ENCODE measurements around the gene ANXA6.

ANXA6 gene

DNA sequence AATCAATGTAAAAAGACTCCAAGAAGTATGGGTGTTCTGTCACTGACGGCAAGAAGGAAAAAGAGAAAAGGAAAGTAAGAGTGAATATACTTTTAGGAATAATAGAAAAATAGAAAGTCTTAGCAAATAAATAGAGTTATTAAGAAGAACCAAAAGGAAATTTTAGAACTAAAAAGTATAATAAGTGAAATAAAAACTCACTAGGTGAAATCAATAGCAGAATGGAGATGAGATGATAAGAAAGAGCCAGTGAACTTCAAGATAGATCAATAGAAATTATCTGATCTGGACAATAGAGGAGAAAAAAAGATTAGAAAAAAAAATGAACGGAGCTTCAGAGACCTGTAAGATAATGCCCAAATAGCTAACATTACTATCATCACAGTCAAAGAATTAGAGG is 31.6 kb upstream of the ANXA6 start:
- no peak overlapping the region for H3K4me3 ChIP-seq (ENCODE audit: low read length)
- H3K4me1 ChIP-seq (ENCODE audit: low read length) = peaks cover 7% of the 10 kb centered on the region; the same call in 1 of the 2 replicates
- no peaks in the 10 kb centered on the region for H3K79me2 ChIP-seq (ENCODE audit: low read length)
- H3K9me3 ChIP-seq (ENCODE audit: insufficient read depth, low read length) = peaks cover 14% of the 10 kb centered on the region; the same call in 1 of the 2 replicates
- no peaks in the 10 kb centered on the region for H3K27me3 ChIP-seq (ENCODE audit: low read depth, low read length)
- H3K9ac ChIP-seq (ENCODE audit: low read length) = no peak overlapping the region
- no peak overlapping the region for H3K27ac ChIP-seq (ENCODE audit: low read length)
- no peak overlapping the region for H2AFZ ChIP-seq (ENCODE audit: low read depth, low read length)
- no peak overlapping the region for H3K4me2 ChIP-seq (ENCODE audit: low read length)
- H4K20me1 ChIP-seq (ENCODE audit: insufficient read depth, low read length) = no peaks in the 10 kb centered on the region
- peaks cover 60% of the 10 kb centered on the region for H3K36me3 ChIP-seq (replicated peaks; ENCODE audit: low read depth, low read length)
- TF ChIP-seq, protein P1, sequence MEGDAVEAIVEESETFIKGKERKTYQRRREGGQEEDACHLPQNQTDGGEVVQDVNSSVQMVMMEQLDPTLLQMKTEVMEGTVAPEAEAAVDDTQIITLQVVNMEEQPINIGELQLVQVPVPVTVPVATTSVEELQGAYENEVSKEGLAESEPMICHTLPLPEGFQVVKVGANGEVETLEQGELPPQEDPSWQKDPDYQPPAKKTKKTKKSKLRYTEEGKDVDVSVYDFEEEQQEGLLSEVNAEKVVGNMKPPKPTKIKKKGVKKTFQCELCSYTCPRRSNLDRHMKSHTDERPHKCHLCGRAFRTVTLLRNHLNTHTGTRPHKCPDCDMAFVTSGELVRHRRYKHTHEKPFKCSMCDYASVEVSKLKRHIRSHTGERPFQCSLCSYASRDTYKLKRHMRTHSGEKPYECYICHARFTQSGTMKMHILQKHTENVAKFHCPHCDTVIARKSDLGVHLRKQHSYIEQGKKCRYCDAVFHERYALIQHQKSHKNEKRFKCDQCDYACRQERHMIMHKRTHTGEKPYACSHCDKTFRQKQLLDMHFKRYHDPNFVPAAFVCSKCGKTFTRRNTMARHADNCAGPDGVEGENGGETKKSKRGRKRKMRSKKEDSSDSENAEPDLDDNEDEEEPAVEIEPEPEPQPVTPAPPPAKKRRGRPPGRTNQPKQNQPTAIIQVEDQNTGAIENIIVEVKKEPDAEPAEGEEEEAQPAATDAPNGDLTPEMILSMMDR (IDR thresholded peaks at IDR 0.05; ENCODE audit: low read depth, low read length) = no peak
- TF ChIP-seq EZH2phosphoT487 (IDR thresholded peaks at IDR 0.05; ENCODE audit: low read depth) = no peak

DNA sequence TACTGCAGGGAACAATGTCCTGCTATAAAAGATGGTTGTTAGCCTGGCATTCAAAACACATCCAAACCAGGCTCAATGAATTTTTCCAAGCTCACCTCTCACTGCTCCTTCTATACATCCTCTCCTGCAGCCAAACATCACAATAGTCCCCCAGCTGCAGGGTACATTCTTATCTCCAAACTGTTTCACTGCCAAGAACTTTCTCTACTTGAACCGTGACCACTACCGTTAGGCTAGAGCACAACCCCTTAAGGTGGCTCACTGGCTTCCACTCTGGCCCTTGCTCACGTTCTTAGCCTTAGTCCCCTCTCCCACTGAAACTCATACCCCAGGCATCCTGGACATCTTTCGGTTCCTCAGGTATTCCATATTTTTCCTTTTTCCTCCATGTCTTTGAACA is 29.0 kb upstream of the ANXA6 start:
- no peaks in the 10 kb centered on the region for H4K20me1 ChIP-seq (ENCODE audit: insufficient read depth, low read length)
- H3K79me2 ChIP-seq (ENCODE audit: low read length) = no peaks in the 10 kb centered on the region

DNA sequence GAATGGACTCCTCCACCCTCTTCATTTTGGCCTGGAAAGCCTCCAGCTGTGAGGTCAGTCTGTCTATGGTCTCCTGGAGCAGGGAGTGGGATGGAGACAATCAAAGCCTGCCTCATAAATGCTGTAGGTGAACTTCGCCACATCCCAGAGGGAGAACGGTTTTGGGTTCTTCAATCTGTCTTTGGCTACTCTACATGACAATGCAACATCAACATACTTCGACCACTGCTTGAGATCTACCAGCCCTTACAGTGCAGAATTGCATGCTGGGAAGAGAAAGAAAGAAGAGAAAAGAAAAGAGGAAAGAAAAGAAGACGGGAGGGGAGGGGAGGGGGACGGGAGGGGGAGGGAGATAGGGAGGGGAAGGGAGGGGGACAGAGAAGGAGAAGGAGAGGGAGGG is 28.5 kb upstream of the ANXA6 start:
- Histone ChIP-seq H3K9ac (ENCODE audit: low read length) (no peak overlapping the region), H3K4me2 (ENCODE audit: low read length) (no peak overlapping the region), H2AFZ (ENCODE audit: low read depth, low read length) (no peak overlapping the region), H3K36me3 (replicated peaks; ENCODE audit: low read depth, low read length) (peaks cover 39% of the 10 kb centered on the region), H3K79me2 (ENCODE audit: low read length) (no peaks in the 10 kb centered on the region), H3K4me3 (ENCODE audit: low read length) (no peak overlapping the region), H3K27me3 (ENCODE audit: low read depth, low read length) (no peaks in the 10 kb centered on the region), H3K27ac (ENCODE audit: low read length) (no peak overlapping the region), H3K9me3 (ENCODE audit: insufficient read depth, low read length) (0 out of 2 replicates have a peak, but pooled peaks cover 9% of the 10 kb centered on the region), H4K20me1 (ENCODE audit: insufficient read depth, low read length) (no peaks in the 10 kb centered on the region), H3K4me1 (ENCODE audit: low read length) (no peaks in the 10 kb centered on the region)
- TF ChIP-seq, protein P1 (IDR thresholded peaks at IDR 0.05; ENCODE audit: low read depth, low read length) = no peak
- TF ChIP-seq EZH2phosphoT487 (IDR thresholded peaks at IDR 0.05; ENCODE audit: low read depth) = no peak

More for the DNA sequence above, 29.0 kb upstream of the ANXA6 start:
- no peak overlapping the region for H2AFZ ChIP-seq (ENCODE audit: low read depth, low read length)
- H3K27ac ChIP-seq (ENCODE audit: low read length) = no peak overlapping the region
- no peaks in the 10 kb centered on the region for H3K27me3 ChIP-seq (ENCODE audit: low read depth, low read length)
- TF ChIP-seq EZH2phosphoT487 (IDR thresholded peaks at IDR 0.05; ENCODE audit: low read depth) = no peak
- TF ChIP-seq, protein P1 (IDR thresholded peaks at IDR 0.05; ENCODE audit: low read depth, low read length) = no peak
- 0 out of 2 replicates have a peak, but pooled peaks cover 9% of the 10 kb centered on the region for H3K9me3 ChIP-seq (ENCODE audit: insufficient read depth, low read length)
- no peaks in the 10 kb centered on the region; the same call in 1 of the 2 replicates for H3K4me1 ChIP-seq (ENCODE audit: low read length)
- peaks cover 44% of the 10 kb centered on the region for H3K36me3 ChIP-seq (replicated peaks; ENCODE audit: low read depth, low read length)
- no peak overlapping the region for H3K4me2 ChIP-seq (ENCODE audit: low read length)
- H3K4me3 ChIP-seq (ENCODE audit: low read length) = no peak overlapping the region
- H3K9ac ChIP-seq (ENCODE audit: low read length) = no peak overlapping the region

DNA sequence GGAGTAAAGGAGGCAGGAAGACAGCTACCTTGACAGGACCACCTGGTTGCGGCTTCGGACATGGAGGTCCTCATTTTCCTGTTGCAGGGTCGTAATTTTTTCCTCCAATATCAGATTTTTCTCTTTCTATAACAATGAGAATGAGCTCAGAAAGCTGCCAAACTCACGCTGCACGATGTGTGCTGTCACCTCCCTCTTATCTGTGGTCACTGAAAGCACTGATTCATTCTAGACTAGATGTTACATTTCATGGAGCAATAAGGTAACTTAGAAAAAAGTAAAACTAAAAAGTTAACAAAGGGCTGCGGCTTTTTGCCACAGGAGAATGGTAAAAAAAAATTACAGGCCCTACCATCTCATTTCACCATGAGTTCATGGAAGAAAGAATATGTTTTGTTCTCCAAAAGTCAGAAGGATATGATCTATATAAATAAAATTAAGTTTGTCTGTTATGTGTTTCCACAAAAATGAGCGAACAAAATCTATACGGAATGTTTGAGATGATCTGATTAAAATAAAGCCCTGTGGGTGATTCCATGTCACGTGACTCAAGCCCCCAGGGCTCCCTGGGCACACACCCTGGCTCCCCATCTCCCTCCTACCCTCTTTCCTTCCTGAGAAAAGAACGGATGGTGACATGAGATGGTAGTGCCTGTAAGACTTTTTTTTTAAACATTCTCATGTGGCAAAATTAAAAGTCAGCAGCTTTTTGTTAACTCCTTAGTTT is 26.9 kb upstream of the ANXA6 start:
- Histone ChIP-seq H2AFZ (ENCODE audit: low read depth, low read length) (no peak overlapping the region), H4K20me1 (ENCODE audit: insufficient read depth, low read length) (no peaks in the 10 kb centered on the region), H3K36me3 (replicated peaks; ENCODE audit: low read depth, low read length) (peaks cover 26% of the 10 kb centered on the region), H3K9ac (ENCODE audit: low read length) (no peak overlapping the region), H3K4me1 (ENCODE audit: low read length) (0 out of 2 replicates have a peak, but pooled peaks cover 2% of the 10 kb centered on the region), H3K27ac (ENCODE audit: low read length) (no peak overlapping the region), H3K79me2 (ENCODE audit: low read length) (no peaks in the 10 kb centered on the region), H3K27me3 (ENCODE audit: low read depth, low read length) (no peaks in the 10 kb centered on the region), H3K4me3 (ENCODE audit: low read length) (no peak overlapping the region), H3K9me3 (ENCODE audit: insufficient read depth, low read length) (0 out of 2 replicates have a peak, but pooled peaks cover 3% of the 10 kb centered on the region), H3K4me2 (ENCODE audit: low read length) (no peak overlapping the region)
- TF ChIP-seq, protein P1 (IDR thresholded peaks at IDR 0.05; ENCODE audit: low read depth, low read length) = no peak
- TF ChIP-seq EZH2phosphoT487 (IDR thresholded peaks at IDR 0.05; ENCODE audit: low read depth) = no peak

Measured in OCI-LY3 (cell line).